K562 (cell line): ENCODE data around the gene TOGARAM2. TPM values are rescaled to one million over a fixed set of nuclear protein-coding genes. Genes with fewer than 3 reads are reported as not detected.

ENCODE experiments used
- CBFA2T2 ChIP-seq: fragments of 450-650 bp; conservative IDR thresholded peaks from 2 replicates; pipeline ENCODE4 v1.6.1; 2017; ENCODE audit warnings: mild to moderate bottlenecking
- NFYB ChIP-seq: IDR thresholded peaks from 2 replicates; pipeline ENCODE4 v1.6.1; 2011; ENCODE audit warnings: mild to moderate bottlenecking, moderate library complexity; ENCODE audit not compliant: insufficient read length; ENCODE audit errors: extremely low read depth
- NR1H2 ChIP-seq: sonication (generic); formaldehyde crosslinking; IDR thresholded peaks from 2 replicates; pipeline ENCODE4 v1.4.0; 2020; ENCODE audit warnings: mild to moderate bottlenecking, missing genetic modification reagents
- PHB ChIP-seq: fragments of 250-450 bp; sonication (Bioruptor Pico); IDR thresholded peaks from 2 replicates; pipeline ENCODE4 v1.5.0; 2021
- RBM17 ChIP-seq: fragments of 200-400 bp; formaldehyde crosslinking; IDR thresholded peaks from 2 replicates; pipeline ENCODE4 v1.6.1; 2017; ENCODE audit warnings: low read depth, mild to moderate bottlenecking, low read length, borderline replicate concordance
- SP2 ChIP-seq: IDR thresholded peaks from 2 replicates; pipeline ENCODE4 v1.6.1; 2011; ENCODE audit warnings: mild to moderate bottlenecking, low read depth, low read length, moderate library complexity; ENCODE audit not compliant: poor library complexity, severe bottlenecking; ENCODE audit errors: extremely low read depth
- TSC22D4 ChIP-seq: fragments of 450-650 bp; IDR thresholded peaks from 2 replicates; pipeline ENCODE4 v1.6.1; 2016; ENCODE audit warnings: missing genetic modification characterization, missing biosample characterization, control low read depth
- ZC3H4 ChIP-seq: sonication (generic); formaldehyde crosslinking; IDR thresholded peaks from 2 replicates; pipeline ENCODE4 v1.9.0; 2021; ENCODE audit warnings: missing genetic modification reagents, borderline replicate concordance
- polyA plus RNA-seq, 8 experiments: library from polyadenylated mRNA; depleted of rRNA in 4 of 8; stranded (reverse) in 5 of 8; unstranded in 3 of 8; fragments of >200 nt; fragmentation: Nextera tagmentation in 2 of 8; fragmentation: Illumina TruSeq in 1 of 8; extraction: Ambion mirVana in 2 of 8; extraction: Trizol in 1 of 8; gene quantifications; 2 replicates each; pipeline versions ENCODE4 v1.2.1 to v1.2.3, GENCODE V29; 2011 to 2014; ENCODE audit warnings: inconsistent platforms in 1 of 8, missing spikeins in 1 of 8
- small RNA-seq: library from RNA; depleted of rRNA; stranded (forward); fragments of <200 nt; gene quantifications from one replicate; pipeline ENCODE3, GENCODE V24; 2014
- total RNA-seq, 7 experiments: library from RNA; depleted of rRNA in 6 of 7; stranded (reverse); fragments of >200 nt in 6 of 7; fragmentation: Illumina TruSeq in 2 of 7; extraction: Trizol in 2 of 7; gene quantifications; 2 replicates each; pipeline versions ENCODE4 v1.2.1 to v1.2.3, GENCODE V29; 2011 to 2021; ENCODE audit warnings: low replicate concordance in 1 of 7
- TF ChIP-seq, protein P1 (sequence below): sonication (generic); formaldehyde crosslinking; IDR thresholded peaks from 2 replicates; pipeline ENCODE4 v1.8.0; 2023; ENCODE audit warnings: mild to moderate bottlenecking, missing genetic modification reagents

The TOGARAM2 gene
- total and polyA plus RNA-seq, 9 of the 15 experiments (the other 6 are each of a cell fraction or from before 2014, with no cell fraction given) = not detected

DNA sequence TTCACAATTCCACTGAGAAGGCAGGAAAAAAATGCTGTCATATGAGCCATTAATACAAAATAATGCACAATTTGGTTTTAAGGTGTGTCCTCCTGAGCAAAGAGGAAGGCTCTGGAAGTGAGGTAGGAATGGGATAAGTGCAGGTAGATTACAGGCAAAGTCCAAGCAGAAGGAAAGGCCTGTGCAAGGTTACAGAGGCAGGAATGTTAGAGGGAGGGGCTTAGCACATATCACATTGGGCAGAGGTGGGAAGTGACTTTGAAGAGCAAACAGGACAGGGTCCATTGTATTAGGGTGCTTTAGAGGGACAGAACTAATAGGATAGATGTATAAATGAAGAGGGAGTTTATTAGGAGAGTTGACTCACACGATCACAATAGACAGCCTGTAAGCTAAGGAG, 119.5 kb downstream of the TOGARAM2 start (continued):
- no peak for TF ChIP-seq ZC3H4 (CRISPR knock-in tag)
- TF ChIP-seq NR1H2 (CRISPR knock-in tag) = no peak
- no peak for TF ChIP-seq RBM17
- TF ChIP-seq TSC22D4 (tag) = no peak
- no peak for TF ChIP-seq SP2
- no peak for TF ChIP-seq CBFA2T2
- TF ChIP-seq NFYB = no peak
- TF ChIP-seq PHB (CRISPR knock-in tag) = no peak
- TF ChIP-seq, protein P1, sequence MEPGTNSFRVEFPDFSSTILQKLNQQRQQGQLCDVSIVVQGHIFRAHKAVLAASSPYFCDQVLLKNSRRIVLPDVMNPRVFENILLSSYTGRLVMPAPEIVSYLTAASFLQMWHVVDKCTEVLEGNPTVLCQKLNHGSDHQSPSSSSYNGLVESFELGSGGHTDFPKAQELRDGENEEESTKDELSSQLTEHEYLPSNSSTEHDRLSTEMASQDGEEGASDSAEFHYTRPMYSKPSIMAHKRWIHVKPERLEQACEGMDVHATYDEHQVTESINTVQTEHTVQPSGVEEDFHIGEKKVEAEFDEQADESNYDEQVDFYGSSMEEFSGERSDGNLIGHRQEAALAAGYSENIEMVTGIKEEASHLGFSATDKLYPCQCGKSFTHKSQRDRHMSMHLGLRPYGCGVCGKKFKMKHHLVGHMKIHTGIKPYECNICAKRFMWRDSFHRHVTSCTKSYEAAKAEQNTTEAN = no peak

Small RNA genes within 50 kb of the gene (small RNA-seq; reads per million reads assigned to genes)
- not detected for gene RF00019

Other genes with a start within 250 kb of the TOGARAM2 start
- gene PPP1CB, start 229.5 kb upstream of the TOGARAM2 start, total RNA-seq (2014; rRNA removed) = 31.6 and 40.6 TPM in 2 replicates
- 77.4 and 95.2 TPM in 2 replicates for gene PPP1CB, start 229.5 kb upstream of the TOGARAM2 start, total RNA-seq (2014; rRNA removed; fragmentation: Illumina TruSeq; extraction: Trizol)
- gene PPP1CB, start 229.5 kb upstream of the TOGARAM2 start, total RNA-seq (2015; rRNA removed; fragmentation: Illumina TruSeq; extraction: Trizol) = 55.3 and 67.5 TPM in 2 replicates
- gene PPP1CB, start 229.5 kb upstream of the TOGARAM2 start, total RNA-seq (2021) = 113 and 118 TPM in 2 replicates
- 42.1 and 58.9 TPM in 2 replicates for gene PPP1CB, start 229.5 kb upstream of the TOGARAM2 start, polyA plus RNA-seq (2011; rRNA removed)
- gene PPP1CB, start 229.5 kb upstream of the TOGARAM2 start, polyA plus RNA-seq (2014; fragmentation: Illumina TruSeq; extraction: Trizol) = 41.5 and 49.0 TPM in 2 replicates
- 100 to 1,000 TPM in 1 of 2 experiments, 10 to 100 TPM in 1; 55.7 to 112 TPM for gene PPP1CB, start 229.5 kb upstream of the TOGARAM2 start, polyA plus RNA-seq (2014; fragmentation: Nextera tagmentation; extraction: Ambion mirVana)
- 25.6 and 27.0 TPM in 2 replicates for gene PPP1CB, start 229.5 kb upstream of the TOGARAM2 start, polyA plus RNA-seq (2014; rRNA removed)
- 0.05 and 0.37 TPM in 2 replicates for gene SPDYA, start 170.5 kb upstream of the TOGARAM2 start, total RNA-seq (2014; rRNA removed)
- gene SPDYA, start 170.5 kb upstream of the TOGARAM2 start, total RNA-seq (2014; rRNA removed; fragmentation: Illumina TruSeq; extraction: Trizol) = 0.22 and 0.44 TPM in 2 replicates
- gene SPDYA, start 170.5 kb upstream of the TOGARAM2 start, total RNA-seq (2015; rRNA removed; fragmentation: Illumina TruSeq; extraction: Trizol) = 0.41 and 0.43 TPM in 2 replicates
- 0.16 and 0.27 TPM in 2 replicates for gene SPDYA, start 170.5 kb upstream of the TOGARAM2 start, total RNA-seq (2021)
- 0.07 and 0.09 TPM in 2 replicates for gene SPDYA, start 170.5 kb upstream of the TOGARAM2 start, polyA plus RNA-seq (2011; rRNA removed)
- gene SPDYA, start 170.5 kb upstream of the TOGARAM2 start, polyA plus RNA-seq (2014; fragmentation: Illumina TruSeq; extraction: Trizol) = 0.10 TPM in 1 of 2 replicates, not detected in the other
- 1 to 10 TPM in 1 of 2 experiments, under 1 TPM in 1; 0.62 to 1.6 TPM for gene SPDYA, start 170.5 kb upstream of the TOGARAM2 start, polyA plus RNA-seq (2014; fragmentation: Nextera tagmentation; extraction: Ambion mirVana)
- 0.17 TPM in 1 of 2 replicates, not detected in the other for gene SPDYA, start 170.5 kb upstream of the TOGARAM2 start, polyA plus RNA-seq (2014; rRNA removed)
- gene TRMT61B, start 111.0 kb upstream of the TOGARAM2 start, total RNA-seq (2014; rRNA removed) = 13.7 and 19.2 TPM in 2 replicates
- 27.1 and 28.9 TPM in 2 replicates for gene TRMT61B, start 111.0 kb upstream of the TOGARAM2 start, total RNA-seq (2014; rRNA removed; fragmentation: Illumina TruSeq; extraction: Trizol)
- gene TRMT61B, start 111.0 kb upstream of the TOGARAM2 start, total RNA-seq (2015; rRNA removed; fragmentation: Illumina TruSeq; extraction: Trizol) = 22.3 and 22.9 TPM in 2 replicates
- gene TRMT61B, start 111.0 kb upstream of the TOGARAM2 start, total RNA-seq (2021) = 17.4 and 20.0 TPM in 2 replicates
- 22.8 and 28.3 TPM in 2 replicates for gene TRMT61B, start 111.0 kb upstream of the TOGARAM2 start, polyA plus RNA-seq (2011; rRNA removed)
- 18.8 and 19.5 TPM in 2 replicates for gene TRMT61B, start 111.0 kb upstream of the TOGARAM2 start, polyA plus RNA-seq (2014; fragmentation: Illumina TruSeq; extraction: Trizol)
- gene TRMT61B, start 111.0 kb upstream of the TOGARAM2 start, polyA plus RNA-seq (2014; fragmentation: Nextera tagmentation; extraction: Ambion mirVana) = 10 to 100 TPM; 16.7 to 26.8 TPM
- gene TRMT61B, start 111.0 kb upstream of the TOGARAM2 start, polyA plus RNA-seq (2014; rRNA removed) = 13.2 and 21.4 TPM in 2 replicates
- 105 and 106 TPM in 2 replicates for gene WDR43, start 86.6 kb upstream of the TOGARAM2 start, total RNA-seq (2014; rRNA removed)
- gene WDR43, start 86.6 kb upstream of the TOGARAM2 start, total RNA-seq (2014; rRNA removed; fragmentation: Illumina TruSeq; extraction: Trizol) = 134 and 161 TPM in 2 replicates
- 144 and 149 TPM in 2 replicates for gene WDR43, start 86.6 kb upstream of the TOGARAM2 start, total RNA-seq (2015; rRNA removed; fragmentation: Illumina TruSeq; extraction: Trizol)
- 105 and 107 TPM in 2 replicates for gene WDR43, start 86.6 kb upstream of the TOGARAM2 start, total RNA-seq (2021)
- 147 and 197 TPM in 2 replicates for gene WDR43, start 86.6 kb upstream of the TOGARAM2 start, polyA plus RNA-seq (2011; rRNA removed)
- 77.9 and 83.1 TPM in 2 replicates for gene WDR43, start 86.6 kb upstream of the TOGARAM2 start, polyA plus RNA-seq (2014; fragmentation: Illumina TruSeq; extraction: Trizol)
- 10 to 100 TPM; 34.6 to 39.2 TPM for gene WDR43, start 86.6 kb upstream of the TOGARAM2 start, polyA plus RNA-seq (2014; fragmentation: Nextera tagmentation; extraction: Ambion mirVana)
- gene WDR43, start 86.6 kb upstream of the TOGARAM2 start, polyA plus RNA-seq (2014; rRNA removed) = 53.6 and 58.3 TPM in 2 replicates
- not detected in 2 replicates for gene PCARE, start 93.2 kb downstream of the TOGARAM2 start, total RNA-seq (2014; rRNA removed)
- gene PCARE, start 93.2 kb downstream of the TOGARAM2 start, total RNA-seq (2014; rRNA removed; fragmentation: Illumina TruSeq; extraction: Trizol) = not detected in 2 replicates
- gene PCARE, start 93.2 kb downstream of the TOGARAM2 start, total RNA-seq (2015; rRNA removed; fragmentation: Illumina TruSeq; extraction: Trizol) = not detected in 2 replicates
- gene PCARE, start 93.2 kb downstream of the TOGARAM2 start, total RNA-seq (2021) = not detected in 2 replicates
- gene PCARE, start 93.2 kb downstream of the TOGARAM2 start, polyA plus RNA-seq (2011; rRNA removed) = not detected in 2 replicates
- not detected in 2 replicates for gene PCARE, start 93.2 kb downstream of the TOGARAM2 start, polyA plus RNA-seq (2014; fragmentation: Illumina TruSeq; extraction: Trizol)
- gene PCARE, start 93.2 kb downstream of the TOGARAM2 start, polyA plus RNA-seq (2014; fragmentation: Nextera tagmentation; extraction: Ambion mirVana) = not detected
- gene PCARE, start 93.2 kb downstream of the TOGARAM2 start, polyA plus RNA-seq (2014; rRNA removed) = not detected in 2 replicates
- not detected in 2 replicates for gene CLIP4, start 134.1 kb downstream of the TOGARAM2 start, total RNA-seq (2014; rRNA removed)
- not detected in 2 replicates for gene CLIP4, start 134.1 kb downstream of the TOGARAM2 start, total RNA-seq (2014; rRNA removed; fragmentation: Illumina TruSeq; extraction: Trizol)
- gene CLIP4, start 134.1 kb downstream of the TOGARAM2 start, total RNA-seq (2015; rRNA removed; fragmentation: Illumina TruSeq; extraction: Trizol) = not detected in 2 replicates
- 0.18 and 0.38 TPM in 2 replicates for gene CLIP4, start 134.1 kb downstream of the TOGARAM2 start, total RNA-seq (2021)
- gene CLIP4, start 134.1 kb downstream of the TOGARAM2 start, polyA plus RNA-seq (2011; rRNA removed) = 0.03 and 0.06 TPM in 2 replicates
- 0.03 TPM in 1 of 2 replicates, not detected in the other for gene CLIP4, start 134.1 kb downstream of the TOGARAM2 start, polyA plus RNA-seq (2014; fragmentation: Illumina TruSeq; extraction: Trizol)
- not detected for gene CLIP4, start 134.1 kb downstream of the TOGARAM2 start, polyA plus RNA-seq (2014; fragmentation: Nextera tagmentation; extraction: Ambion mirVana)
- gene CLIP4, start 134.1 kb downstream of the TOGARAM2 start, polyA plus RNA-seq (2014; rRNA removed) = 0.13 and 0.20 TPM in 2 replicates